GM18861 (cell line): Measurements from ENCODE around the gene UBE3C.

Experiments used
- ATAC-seq: cut with Tn5 transposase; IDR thresholded peaks from one replicate; pipeline ENCODE4 v1.9.1; 2021; ENCODE audit not compliant: unreplicated experiment

The UBE3C gene

GRCh38 chr7:157284229-157285014 lies 145.7 kb downstream of the UBE3C start:
- no peak for ATAC-seq

- ATAC-seq, result no peak
Observed at GRCh38 chr7:157291404-157292080, 152.8 kb downstream of the UBE3C start.

GRCh38 chr7:157292258-157292657 lies 153.5 kb downstream of the UBE3C start:
- no peak for ATAC-seq

DNA sequence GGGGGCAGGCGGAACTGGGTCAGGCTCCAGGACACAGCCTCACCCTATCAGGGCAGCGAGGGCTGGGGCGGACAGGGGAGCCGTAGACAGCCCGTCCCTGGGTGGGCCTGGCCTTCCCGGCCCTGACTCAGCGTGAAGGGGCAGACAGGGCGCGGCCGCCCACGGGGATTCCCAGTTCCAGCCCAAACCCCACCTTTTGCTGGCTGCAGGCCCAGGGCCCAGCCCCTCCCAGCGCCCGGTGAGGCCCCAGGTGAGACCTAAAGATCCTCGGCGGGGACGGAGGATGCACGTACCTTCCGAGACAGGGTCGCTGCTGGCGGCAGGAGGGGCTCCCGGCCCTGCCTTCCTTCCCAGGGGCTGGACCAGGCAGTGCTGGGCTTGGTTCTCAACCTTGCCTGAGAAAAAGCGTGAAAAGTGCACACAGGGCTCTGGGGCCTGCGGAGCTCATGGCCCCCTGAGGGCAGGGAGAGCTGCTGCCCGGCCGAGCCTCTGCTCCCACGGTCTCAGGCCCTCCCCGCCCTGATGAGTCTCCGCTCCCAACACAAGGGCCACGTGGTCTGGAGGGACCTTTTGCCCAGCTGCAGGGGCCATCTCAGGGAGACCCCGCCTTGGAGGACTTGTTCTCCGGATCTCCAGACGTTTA lies 154.2 kb downstream of the UBE3C start:
- no peak for ATAC-seq

GRCh38 chr7:157293413-157293788 lies 154.7 kb downstream of the UBE3C start:
- no peak for ATAC-seq

- no peak for ATAC-seq
Observed at GRCh38 chr7:157294773-157295172, 156.0 kb downstream of the UBE3C start.

GRCh38 chr7:157295338-157295737 lies 156.6 kb downstream of the UBE3C start:
- no peak for ATAC-seq

DNA sequence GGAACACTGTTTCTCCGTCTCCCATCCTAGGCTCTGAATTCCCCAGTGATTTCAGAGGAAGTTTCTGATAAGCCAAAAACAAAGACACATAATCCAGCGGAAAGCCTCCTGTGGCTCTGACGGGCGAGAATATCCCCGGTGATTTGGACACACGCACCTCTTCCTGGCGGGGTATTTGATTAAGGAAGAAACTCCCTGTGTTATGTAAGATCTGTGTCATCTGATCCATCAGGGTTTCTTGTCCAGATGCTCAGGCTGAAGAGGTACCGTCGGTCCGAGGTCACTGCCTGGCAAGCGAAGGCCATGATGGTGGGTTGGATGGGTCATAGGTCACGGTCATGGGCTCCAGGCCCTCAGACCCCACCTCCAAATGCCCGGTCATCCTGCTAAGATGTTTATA lies 158.5 kb downstream of the UBE3C start:
- ATAC-seq, result no peak

- no peak for ATAC-seq
Observed at GRCh38 chr7:157299317-157299612, 160.5 kb downstream of the UBE3C start.

DNA sequence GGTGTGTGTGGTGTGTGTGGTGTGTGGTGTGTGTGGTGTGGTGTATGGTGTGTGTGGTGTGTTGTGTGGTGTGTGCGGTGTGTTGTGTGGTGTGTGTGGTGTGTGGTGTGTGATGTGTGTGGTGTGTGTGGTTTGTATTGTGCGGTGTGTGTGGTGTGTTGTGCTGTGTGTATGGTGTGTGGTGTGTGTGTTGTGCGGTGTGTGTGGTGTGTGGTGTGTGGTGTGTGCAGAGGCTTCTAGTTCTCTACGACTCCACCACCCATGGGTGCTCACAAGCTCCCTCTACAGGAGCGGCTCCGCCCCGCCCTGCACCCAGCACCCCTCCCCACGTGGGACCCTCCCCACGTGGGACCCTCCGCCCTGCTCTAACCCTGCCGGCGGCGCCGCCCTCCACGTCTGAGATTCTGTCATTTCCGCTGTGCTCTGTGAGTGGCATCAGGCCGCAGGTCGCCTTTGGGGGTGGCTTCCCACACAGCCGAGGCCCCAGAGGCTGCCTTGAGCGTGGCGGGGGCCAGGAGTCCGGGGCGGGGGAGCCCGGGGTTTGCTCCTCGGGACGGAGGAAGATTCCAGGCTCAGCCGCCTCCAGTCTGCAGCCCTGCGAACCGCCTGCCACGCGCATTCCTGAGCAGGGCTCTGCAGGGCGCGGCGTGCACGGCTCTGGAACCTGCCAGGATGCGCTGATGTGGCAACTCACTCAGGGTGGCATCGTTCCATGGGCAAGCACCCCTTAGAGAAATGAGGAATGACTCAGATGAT lies 161.1 kb downstream of the UBE3C start:
- ATAC-seq, result no peak

- no peak for ATAC-seq
Observed at GRCh38 chr7:157300369-157300825, 161.7 kb downstream of the UBE3C start.

- no peak for ATAC-seq
Observed at GRCh38 chr7:157301610-157302120, 162.9 kb downstream of the UBE3C start.

DNA sequence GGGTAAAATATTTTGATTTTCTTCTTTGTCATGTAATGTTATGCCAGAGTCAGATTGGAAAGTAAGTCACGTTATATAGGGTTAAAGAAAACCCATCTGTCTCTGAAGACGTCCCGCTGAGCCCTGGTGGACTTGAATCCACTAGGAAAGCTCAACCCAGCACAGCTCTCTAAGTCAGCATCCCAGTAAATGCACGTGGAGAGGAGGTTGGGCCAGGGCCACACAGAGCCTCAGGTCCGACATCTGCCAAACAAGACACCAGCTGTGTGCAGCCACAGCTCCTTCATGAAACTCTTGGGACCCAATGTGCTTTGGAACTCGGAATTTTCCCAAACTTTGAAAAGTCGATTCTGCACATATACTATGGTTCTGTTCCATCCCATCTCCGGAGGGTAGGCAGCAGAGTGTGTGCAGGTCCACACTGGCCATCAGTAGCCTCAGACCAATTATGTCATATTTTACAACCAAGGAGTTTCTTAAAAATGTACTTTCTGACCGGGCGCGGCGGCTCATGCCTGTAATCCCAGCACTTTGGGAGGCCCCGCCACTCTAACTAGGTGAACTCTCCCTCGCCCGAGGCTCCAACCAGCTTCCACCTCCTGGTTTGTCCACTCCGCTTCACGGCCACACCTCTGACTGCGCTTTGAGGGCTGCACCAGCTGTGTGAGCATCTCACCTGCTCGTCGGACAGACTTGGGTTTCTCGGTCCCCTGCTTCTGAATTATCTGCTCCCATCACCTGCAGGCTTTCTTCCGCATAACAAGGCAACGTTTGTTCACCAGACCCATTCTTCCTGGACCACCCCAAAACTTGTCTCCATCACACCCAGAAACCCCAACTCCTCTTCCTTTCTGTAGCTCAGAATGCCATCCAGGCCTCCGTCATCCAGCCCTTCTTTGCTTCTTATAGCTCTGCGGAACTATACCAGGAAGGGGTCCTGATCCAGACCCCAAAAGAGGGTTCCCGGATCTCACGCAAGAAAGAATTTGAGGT lies 168.4 kb downstream of the UBE3C start:
- ATAC-seq, result no peak

GRCh38 chr7:157309988-157310668 lies 171.4 kb downstream of the UBE3C start:
- no peak for ATAC-seq

DNA sequence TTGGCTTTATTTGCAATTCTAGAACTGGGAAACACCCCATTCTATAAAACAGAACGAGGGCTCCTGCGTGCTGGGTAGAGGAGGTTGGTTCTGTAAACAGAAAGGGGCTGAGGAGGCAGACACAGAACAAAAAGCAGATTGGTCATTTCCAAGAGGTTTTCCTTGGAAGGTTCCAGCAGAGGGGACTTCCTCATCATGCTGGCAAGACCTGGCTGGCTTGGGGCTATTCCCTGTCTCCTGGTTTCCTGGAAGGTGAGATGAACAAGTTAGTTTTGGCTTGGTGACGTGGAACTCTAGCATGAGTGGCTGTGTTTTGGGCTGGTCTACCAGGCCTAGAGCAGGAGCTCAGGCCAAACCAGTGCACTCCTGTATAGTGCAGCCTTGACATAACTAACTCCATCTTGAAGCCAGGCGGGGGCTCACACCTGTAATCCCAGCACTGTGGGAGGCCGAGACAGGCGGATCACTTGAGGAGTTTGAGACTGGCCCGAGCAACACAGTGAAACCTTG lies 172.0 kb downstream of the UBE3C start:
- ATAC-seq, result no peak

- no peak for ATAC-seq
Observed at GRCh38 chr7:157312941-157313340, 174.2 kb downstream of the UBE3C start.

DNA sequence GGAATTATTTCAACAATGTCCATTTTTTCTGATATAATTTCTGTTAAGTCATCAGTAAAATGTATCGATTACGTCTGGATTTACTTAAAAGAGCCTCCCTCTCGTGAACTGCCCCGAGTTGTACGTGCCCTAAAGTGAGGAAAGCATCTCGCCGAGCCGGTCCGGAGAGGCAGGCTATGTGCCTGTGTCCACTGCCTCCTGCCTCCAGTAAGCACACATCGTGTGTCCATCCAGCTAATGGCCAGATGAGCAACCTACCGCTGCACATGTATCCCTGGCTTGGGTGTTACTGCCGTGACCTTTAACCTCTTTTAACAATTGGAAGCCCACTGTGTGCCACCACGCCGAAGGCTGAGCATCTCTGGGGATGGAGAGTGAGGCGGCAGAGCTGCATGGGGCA lies 174.9 kb downstream of the UBE3C start:
- ATAC-seq, result no peak

DNA sequence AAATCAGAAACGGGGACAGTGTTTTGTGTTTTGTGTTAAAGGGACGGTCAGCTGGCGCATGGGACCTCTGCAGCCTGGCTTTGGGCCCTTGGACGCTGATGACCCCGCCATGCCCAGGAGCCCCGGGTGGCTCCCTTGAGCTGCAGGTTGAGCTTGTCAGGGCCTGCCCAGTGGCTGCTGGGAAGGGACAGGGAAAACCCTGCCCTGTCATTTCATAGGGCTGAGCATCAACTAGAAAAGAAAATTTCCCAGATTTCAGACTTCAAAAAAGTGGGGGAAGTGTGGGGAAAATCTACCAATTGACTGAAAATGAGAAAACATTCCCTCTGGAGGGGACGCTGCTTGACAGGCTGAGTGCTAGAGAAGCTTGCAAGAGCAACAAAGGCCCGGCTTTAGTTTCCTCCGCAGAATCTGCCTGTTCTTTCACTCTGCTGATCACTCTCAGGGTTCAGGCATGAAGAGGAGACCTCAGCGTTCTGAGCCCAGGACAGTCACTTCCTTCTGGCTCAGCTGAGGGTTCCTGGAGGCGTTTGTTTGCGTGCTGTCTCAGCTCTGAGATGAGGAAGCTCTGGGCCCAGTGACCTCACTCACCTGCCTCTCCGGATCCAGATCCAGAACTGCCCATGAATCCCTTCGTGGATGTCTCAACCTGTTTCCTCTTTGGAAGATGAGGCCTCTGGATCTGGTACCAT lies 179.4 kb downstream of the UBE3C start:
- ATAC-seq, result no peak
